OCI-LY7 (cell line): ENCODE data around the gene POGLUT2.

ENCODE experiments used
- EZH2phosphoT487 ChIP-seq: fragments of 200-600 bp; sonication (generic); IDR thresholded peaks from 2 replicates; pipeline ENCODE4 v1.6.1; 2018; ENCODE audit warnings: low read depth, borderline replicate concordance, mild to moderate bottlenecking, mixed run types, antibody characterized with exemption, low read length, moderate library complexity, mixed read lengths
- TF ChIP-seq, protein P1 (sequence below): fragments of 200-600 bp; sonication (generic); conservative IDR thresholded peaks from 2 replicates; pipeline ENCODE4 v1.5.1; 2014; ENCODE audit warnings: mild to moderate bottlenecking, antibody characterized with exemption, low read length, moderate library complexity, mixed read lengths

DNA sequence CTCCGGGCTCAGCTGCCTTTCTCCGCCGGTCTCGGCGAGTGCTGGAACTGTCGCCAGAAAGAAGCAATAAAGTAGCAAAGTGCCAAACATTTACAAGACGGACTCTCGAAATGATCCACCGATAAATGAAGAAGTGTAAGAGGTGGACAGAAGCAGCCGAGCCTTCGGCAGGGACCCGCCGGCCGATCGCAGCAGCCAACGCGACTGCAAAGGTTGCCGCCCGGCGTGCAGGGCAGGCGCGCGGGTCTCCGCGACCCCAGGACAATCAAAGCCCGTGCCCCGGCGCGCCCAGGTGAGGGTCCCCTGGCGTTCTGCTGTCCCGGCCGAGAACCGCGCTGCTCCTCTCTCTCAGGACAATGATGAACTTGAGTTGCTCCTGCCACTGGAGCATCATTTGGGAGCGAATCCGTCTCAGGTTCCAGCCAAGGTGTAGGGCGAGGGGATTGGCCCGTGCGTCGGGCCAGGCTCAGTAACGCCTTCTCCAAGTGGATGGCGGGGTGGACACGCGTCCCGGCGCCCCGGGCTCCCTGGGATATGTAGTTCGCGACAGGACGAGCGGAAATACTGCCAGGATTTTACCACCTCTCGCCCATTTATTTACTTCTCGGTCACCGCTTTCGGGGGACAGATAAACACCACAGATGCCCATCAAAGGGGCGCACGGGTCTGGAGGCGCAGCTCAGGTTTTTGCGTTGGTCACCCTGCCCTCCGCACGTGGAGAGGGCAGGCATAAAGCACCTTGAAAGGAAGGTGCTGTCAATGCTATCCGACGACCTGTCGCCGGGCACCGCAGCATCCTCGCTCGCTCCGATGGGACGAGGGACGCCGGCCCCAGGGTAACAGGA lies at the start of gene POGLUT2, which contains the start of gene BIVM:
- TF ChIP-seq, protein P1, sequence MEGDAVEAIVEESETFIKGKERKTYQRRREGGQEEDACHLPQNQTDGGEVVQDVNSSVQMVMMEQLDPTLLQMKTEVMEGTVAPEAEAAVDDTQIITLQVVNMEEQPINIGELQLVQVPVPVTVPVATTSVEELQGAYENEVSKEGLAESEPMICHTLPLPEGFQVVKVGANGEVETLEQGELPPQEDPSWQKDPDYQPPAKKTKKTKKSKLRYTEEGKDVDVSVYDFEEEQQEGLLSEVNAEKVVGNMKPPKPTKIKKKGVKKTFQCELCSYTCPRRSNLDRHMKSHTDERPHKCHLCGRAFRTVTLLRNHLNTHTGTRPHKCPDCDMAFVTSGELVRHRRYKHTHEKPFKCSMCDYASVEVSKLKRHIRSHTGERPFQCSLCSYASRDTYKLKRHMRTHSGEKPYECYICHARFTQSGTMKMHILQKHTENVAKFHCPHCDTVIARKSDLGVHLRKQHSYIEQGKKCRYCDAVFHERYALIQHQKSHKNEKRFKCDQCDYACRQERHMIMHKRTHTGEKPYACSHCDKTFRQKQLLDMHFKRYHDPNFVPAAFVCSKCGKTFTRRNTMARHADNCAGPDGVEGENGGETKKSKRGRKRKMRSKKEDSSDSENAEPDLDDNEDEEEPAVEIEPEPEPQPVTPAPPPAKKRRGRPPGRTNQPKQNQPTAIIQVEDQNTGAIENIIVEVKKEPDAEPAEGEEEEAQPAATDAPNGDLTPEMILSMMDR = no peak
- no peak for TF ChIP-seq EZH2phosphoT487
